H9 (cell line): ENCODE measurements around the gene IER5L. TPM values are rescaled to one million over a fixed set of nuclear protein-coding genes. Genes with fewer than 3 reads are reported as not detected.

Experiments
- DNase-seq: peaks from one replicate; pipeline ENCODE4 v3.0.0-alpha.2; 2017
- H2AFZ ChIP-seq: one replicate; pipeline ENCODE4 v1.6.1; 2013; ENCODE audit warnings: mild to moderate bottlenecking, low read length, control low read depth, moderate library complexity
- H2AK5ac ChIP-seq: 2 replicates; pipeline ENCODE4 v1.6.1; 2013; ENCODE audit warnings: low read length, control low read depth, mixed read lengths; ENCODE audit not compliant: insufficient read length
- H2BK120ac ChIP-seq: one replicate; pipeline ENCODE4 v1.6.1; 2013; ENCODE audit warnings: low read depth, mild to moderate bottlenecking, low read length, control low read depth, inconsistent platforms; ENCODE audit not compliant: poor library complexity, severe bottlenecking
- H2BK12ac ChIP-seq: 2 replicates; pipeline ENCODE4 v1.6.1; 2013; ENCODE audit warnings: low read length, control low read depth, mixed read lengths, low read depth; ENCODE audit not compliant: insufficient read length
- H2BK15ac ChIP-seq: 2 replicates; pipeline ENCODE4 v1.6.1; 2013; ENCODE audit warnings: low read depth, low read length, control low read depth
- H2BK20ac ChIP-seq: one replicate; pipeline ENCODE4 v1.6.1; 2013; ENCODE audit warnings: low read depth, mild to moderate bottlenecking, low read length, control low read depth, inconsistent platforms; ENCODE audit not compliant: poor library complexity, severe bottlenecking
- H2BK5ac ChIP-seq: 2 replicates; pipeline ENCODE4 v1.6.1; 2013; ENCODE audit warnings: low read length, control low read depth, mixed read lengths; ENCODE audit not compliant: insufficient read length
- H3K14ac ChIP-seq: 2 replicates; pipeline ENCODE4 v1.6.1; 2013; ENCODE audit warnings: low read length, control low read depth; ENCODE audit not compliant: insufficient read depth
- H3K18ac ChIP-seq: 2 replicates; pipeline ENCODE4 v1.6.1; 2013; ENCODE audit warnings: low read depth, mild to moderate bottlenecking, mixed read lengths, low read length, control low read depth; ENCODE audit not compliant: insufficient read length
- H3K23ac ChIP-seq: 2 replicates; pipeline ENCODE4 v1.6.1; 2013; ENCODE audit warnings: low read length, control low read depth, mixed read lengths, low read depth; ENCODE audit not compliant: insufficient read length
- H3K23me2 ChIP-seq: 2 replicates; pipeline ENCODE4 v1.6.1; 2013; ENCODE audit warnings: low read depth, mild to moderate bottlenecking, mixed read lengths, low read length, control low read depth; ENCODE audit not compliant: insufficient read length, poor library complexity, severe bottlenecking
- H3K27ac ChIP-seq: 2 replicates; pipeline ENCODE4 v1.5.1; 2013; ENCODE audit warnings: low read length, control low read depth, mixed read lengths, low read depth; ENCODE audit not compliant: insufficient read length
- H3K27me3 ChIP-seq: 2 replicates; pipeline ENCODE4 v1.6.1; 2013; ENCODE audit warnings: low read length, control low read depth, inconsistent platforms; ENCODE audit not compliant: insufficient read depth
- H3K4ac ChIP-seq: 2 replicates; pipeline ENCODE4 v1.6.1; 2013; ENCODE audit warnings: low read depth, mild to moderate bottlenecking, control low read depth, inconsistent platforms, low read length, moderate library complexity
- H3K4me1 ChIP-seq: 2 replicates; pipeline ENCODE4 v1.6.1; 2013; ENCODE audit warnings: low read length, control low read depth, inconsistent platforms; ENCODE audit not compliant: insufficient read depth
- H3K4me2 ChIP-seq: 2 replicates; pipeline ENCODE4 v1.6.1; 2013; ENCODE audit warnings: low read length, control low read depth, mixed read lengths; ENCODE audit not compliant: insufficient read length, insufficient read depth
- H3K56ac ChIP-seq: 2 replicates; pipeline ENCODE4 v1.6.1; 2013; ENCODE audit warnings: low read depth, mild to moderate bottlenecking, mixed read lengths, low read length, control low read depth; ENCODE audit not compliant: insufficient read length
- H3K79me1 ChIP-seq: 2 replicates; pipeline ENCODE4 v1.6.1; 2013; ENCODE audit warnings: low read depth, mild to moderate bottlenecking, moderate library complexity, low read length, control low read depth, inconsistent platforms; ENCODE audit not compliant: insufficient read depth, poor library complexity, severe bottlenecking
- H3K79me2 ChIP-seq: 2 replicates; pipeline ENCODE4 v1.6.1; 2013; ENCODE audit warnings: low read length, control low read depth, inconsistent platforms; ENCODE audit not compliant: insufficient read depth
- H3K9ac ChIP-seq: 2 replicates; pipeline ENCODE4 v1.6.1; 2013; ENCODE audit warnings: low read length, control low read depth, mixed read lengths; ENCODE audit not compliant: insufficient read length; ENCODE audit errors: extremely low read depth
- H3K9me3 ChIP-seq: one replicate; pipeline ENCODE4 v1.6.1; 2013; ENCODE audit warnings: low read depth, low read length, inconsistent platforms; ENCODE audit not compliant: control insufficient read depth
- H3T11ph ChIP-seq: one replicate; pipeline ENCODE4 v1.6.1; 2013; ENCODE audit warnings: mild to moderate bottlenecking, low read length, control low read depth, inconsistent platforms
- H4K20me1 ChIP-seq: one replicate; pipeline ENCODE4 v1.6.1; 2013; ENCODE audit not compliant: control insufficient read depth, insufficient read length, insufficient read depth
- H4K5ac ChIP-seq: 2 replicates; pipeline ENCODE4 v1.6.1; 2013; ENCODE audit warnings: low read depth, mild to moderate bottlenecking, mixed read lengths, low read length, control low read depth; ENCODE audit not compliant: insufficient read length
- H4K8ac ChIP-seq: replicated peaks from 2 replicates; pipeline ENCODE4 v1.6.1; 2013; ENCODE audit warnings: low read length, control low read depth, mixed read lengths, low read depth; ENCODE audit not compliant: insufficient read length
- H4K91ac ChIP-seq: 2 replicates; pipeline ENCODE4 v1.6.1; 2013; ENCODE audit warnings: low read depth, mild to moderate bottlenecking, moderate library complexity, mixed read lengths, low read length, control low read depth; ENCODE audit not compliant: insufficient read length
- H3K27ac Mint-ChIP-seq, 3 experiments: 2 replicates in 2 of 3; 3 replicates in 1 of 3; pipeline ENCODE4 v1.8.0; 2020 to 2021; ENCODE audit warnings: mixed read lengths in 3 of 3, mild to moderate bottlenecking in 1 of 3, moderate library complexity in 1 of 3
- H3K27me3 Mint-ChIP-seq: 2 replicates; pipeline ENCODE4 v1.8.0; 2021; ENCODE audit warnings: low read depth, mild to moderate bottlenecking, moderate library complexity, mixed read lengths
- H3K36me3 Mint-ChIP-seq, 3 experiments: 2 replicates in 2 of 3; 3 replicates in 1 of 3; pipeline ENCODE4 v1.8.0; 2020 to 2021; ENCODE audit warnings: low read depth in 3 of 3, mixed read lengths in 3 of 3; ENCODE audit not compliant: insufficient read depth in 1 of 3
- H3K4me1 Mint-ChIP-seq, 2 experiments: 2 replicates each; pipeline ENCODE4 v1.8.0; 2020; ENCODE audit warnings: mixed read lengths in 2 of 2
- H3K4me3 Mint-ChIP-seq, 2 experiments: 2 replicates in 1 of 2; 3 replicates in 1 of 2; pipeline ENCODE4 v1.8.0; 2020 to 2021; ENCODE audit warnings: mild to moderate bottlenecking in 2 of 2, mixed read lengths in 2 of 2, moderate library complexity in 1 of 2
- H3K9me3 Mint-ChIP-seq, 2 experiments: 2 replicates in 1 of 2; 3 replicates in 1 of 2; pipeline ENCODE4 v1.8.0; 2020; ENCODE audit warnings: mild to moderate bottlenecking in 2 of 2, mixed read lengths in 2 of 2, moderate library complexity in 1 of 2
- CTCF ChIP-seq: fragments of 200-600 bp; sonication (generic); conservative IDR thresholded peaks from 3 replicates; pipeline ENCODE4 v1.8.0; 2021; ENCODE audit warnings: antibody characterized with exemption, mild to moderate bottlenecking
- WGBS: extraction: QIAGEN DNeasy Blood & Tissue Kit; methylation state at CpG from one replicate; pipeline ENCODE4 v1.1.7; 2013; ENCODE audit warnings: missing lambda C conversion rate, low lambda C conversion rate, mixed read lengths; ENCODE audit not compliant: insufficient read length; ENCODE audit errors: extremely low coverage; 5-methylcytosine and 5-hydroxymethylcytosine counted together
- total RNA-seq: library from RNA; stranded (reverse); gene quantifications from 2 replicates; pipeline ENCODE4 v1.2.1, GENCODE V29; 2021

IER5L gene
- total RNA-seq, 1 experiment from 2014 or later = 1.0 TPM

GRCh38 chr9:129150672-129151211 is 27.3 kb downstream of the IER5L start:
- Mint-ChIP-seq H3K4me3 (no peak overlapping the region), H3K9me3 (no peaks in the 10 kb centered on the region), H3K4me1 (peaks cover 7 to 12% of the 10 kb centered on the region in 2 experiments), H3K27me3 (no peaks in the 10 kb centered on the region), H3K36me3 (peaks cover 9 to 34% (median 26%) of the 10 kb centered on the region in 3 experiments; a peak in 6 of 7 replicates), H3K27ac (peak overlapping the region in 2 of 3 experiments; percentile 50 to 76; a peak in 3 of 7 replicates)
- peaks cover 4% of the 10 kb centered on the region; the same call in 1 of the 2 replicates for H3K4me1 ChIP-seq
- H2BK15ac ChIP-seq = no peak overlapping the region
- no peak overlapping the region for H3K27ac ChIP-seq
- H2BK12ac ChIP-seq = no peak overlapping the region
- H3K4me2 ChIP-seq = no peak overlapping the region
- no peaks in the 10 kb centered on the region for H3K9me3 ChIP-seq
- no peaks in the 10 kb centered on the region for H3K23me2 ChIP-seq
- H3K18ac ChIP-seq = no peak overlapping the region
- H3K14ac ChIP-seq = no peak overlapping the region
- WGBS = no CpG with 5 or more reads among the region's 18 CpGs
- H2BK5ac ChIP-seq = no peak overlapping the region
- H4K20me1 ChIP-seq = no peaks in the 10 kb centered on the region
- no peak for TF ChIP-seq CTCF
- H3K27me3 ChIP-seq = no peaks in the 10 kb centered on the region
- H3K79me1 ChIP-seq = no peaks in the 10 kb centered on the region
- no peak for DNase-seq
- no peak overlapping the region for H2AFZ ChIP-seq
- no peak overlapping the region for H3K9ac ChIP-seq
- no peak overlapping the region for H2BK20ac ChIP-seq
- H4K91ac ChIP-seq = no peak overlapping the region
- no peak overlapping the region for H4K5ac ChIP-seq
- no peak overlapping the region for H2AK5ac ChIP-seq
- no peak overlapping the region for H4K8ac ChIP-seq
- no peak overlapping the region for H3K56ac ChIP-seq
- no peak overlapping the region for H3K4ac ChIP-seq
- H3K79me2 ChIP-seq = no peaks in the 10 kb centered on the region
- no peak overlapping the region for H3T11ph ChIP-seq
- no peak overlapping the region for H2BK120ac ChIP-seq
- no peak overlapping the region for H3K23ac ChIP-seq
